Measurements from ENCODE around the gene TMC8.

GRCh38 chr17:78129351-78130089 is 1.1 kb upstream of the TMC8 start:
- TF ChIP-seq FOXJ3 (CRISPR knock-in tag; IDR thresholded peaks at IDR 0.05) (no peak), POLR2AphosphoS5 (IDR thresholded peaks at IDR 0.05; ENCODE audit: low read depth, low read length) (no peak), CHD2 (IDR thresholded peaks at IDR 0.05; ENCODE audit: low read length, partially characterized antibody) (no peak)

All from SK-N-SH (cell line).